ENCODE data around the gene PIK3C3.

GRCh38 chr18:42126586-42126985 is 171.6 kb downstream of the PIK3C3 start:
- TF ChIP-seq, protein P1, sequence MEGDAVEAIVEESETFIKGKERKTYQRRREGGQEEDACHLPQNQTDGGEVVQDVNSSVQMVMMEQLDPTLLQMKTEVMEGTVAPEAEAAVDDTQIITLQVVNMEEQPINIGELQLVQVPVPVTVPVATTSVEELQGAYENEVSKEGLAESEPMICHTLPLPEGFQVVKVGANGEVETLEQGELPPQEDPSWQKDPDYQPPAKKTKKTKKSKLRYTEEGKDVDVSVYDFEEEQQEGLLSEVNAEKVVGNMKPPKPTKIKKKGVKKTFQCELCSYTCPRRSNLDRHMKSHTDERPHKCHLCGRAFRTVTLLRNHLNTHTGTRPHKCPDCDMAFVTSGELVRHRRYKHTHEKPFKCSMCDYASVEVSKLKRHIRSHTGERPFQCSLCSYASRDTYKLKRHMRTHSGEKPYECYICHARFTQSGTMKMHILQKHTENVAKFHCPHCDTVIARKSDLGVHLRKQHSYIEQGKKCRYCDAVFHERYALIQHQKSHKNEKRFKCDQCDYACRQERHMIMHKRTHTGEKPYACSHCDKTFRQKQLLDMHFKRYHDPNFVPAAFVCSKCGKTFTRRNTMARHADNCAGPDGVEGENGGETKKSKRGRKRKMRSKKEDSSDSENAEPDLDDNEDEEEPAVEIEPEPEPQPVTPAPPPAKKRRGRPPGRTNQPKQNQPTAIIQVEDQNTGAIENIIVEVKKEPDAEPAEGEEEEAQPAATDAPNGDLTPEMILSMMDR (IDR thresholded peaks at IDR 0.05), result no peak
- TF ChIP-seq POLR2AphosphoS5 (IDR thresholded peaks at IDR 0.05), result no peak

All from breast epithelium (tissue), 3 donors.